HCT116 (cell line): Measurements from ENCODE around the gene GAB2. TPM values are rescaled to one million over a fixed set of nuclear protein-coding genes. Genes with fewer than 3 reads are reported as not detected.

Experiments used
- ATAC-seq: fragments of 200-7000 bp; cut with Tn5 transposase; 2 replicates; pipeline ENCODE4 v1.9.1; 2020; ENCODE audit warnings: mild to moderate bottlenecking, moderate library complexity
- BruUV-seq: library from RNA; stranded (reverse); fragments of 400-500 nt; replicated peaks from 2 replicates; lab custom pipeline; 2021; lab: Mats Ljungman, UMichigan
- CTCF ChIA-PET: fragments of 300-600 bp; sonication (Branson Sonifier 250); formaldehyde crosslinking; loops from one replicate; lab custom pipeline; 2021; ENCODE audit warnings: antibody characterized with exemption; lab: Charles Lee
- POLR2A ChIA-PET: fragments of 300-600, 350-600 bp; sonication (Branson Sonifier 250); formaldehyde crosslinking; loops from one replicate; lab custom pipeline; 2021; ENCODE audit warnings: antibody characterized with exemption; lab: Charles Lee
- RAD21 ChIA-PET, 2 experiments: fragments of 300-600 bp; sonication (Branson Sonifier 250); formaldehyde crosslinking; loops; one replicate each; lab custom pipeline; 2023; ENCODE audit warnings: low total read pairs in 2 of 2; ENCODE audit not compliant: uncharacterized antibody in 2 of 2, unreplicated experiment in 2 of 2, low non-redundant PET in 1 of 2; lab: Charles Lee
- DNase-seq: peaks from one replicate; pipeline ENCODE4 v3.0.0-alpha.2; 2010; ENCODE audit warnings: low read depth, low spot score
- H2AFZ ChIP-seq: fragments of 200-600 bp; shearing (Covaris generic), sonication (generic); 2 replicates; pipeline ENCODE4 v1.6.1; 2017; ENCODE audit warnings: low read depth, mixed run types, mixed read lengths, antibody characterized with exemption, low read length; ENCODE audit not compliant: poor library complexity, severe bottlenecking
- H3K27ac ChIP-seq: 2 replicates; pipeline ENCODE4 v1.5.1; 2012; ENCODE audit warnings: low read depth, low read length
- H3K27me3 ChIP-seq: fragments of 200-600 bp; sonication (generic); 2 replicates; pipeline ENCODE4 v1.6.1; 2016; ENCODE audit warnings: mixed run types, low read length, mixed read lengths; ENCODE audit not compliant: insufficient read depth
- H3K36me3 ChIP-seq, 2 experiments: fragments of 200-500 bp in 1 of 2; fragments of 200-600 bp in 1 of 2; sonication (Bioruptor generic) in 1 of 2; sonication (generic) in 1 of 2; 2 replicates each; pipeline versions ENCODE4 v1.5.1 to v1.6.1; 2014 to 2016; ENCODE audit warnings: low read length in 2 of 2, inconsistent platforms in 1 of 2, mixed read lengths in 1 of 2, mixed run types in 1 of 2; ENCODE audit not compliant: insufficient read depth in 2 of 2, control insufficient read depth in 1 of 2
- H3K4me1 ChIP-seq, 2 experiments: fragments of 200-600 bp in 1 of 2; sonication (generic) in 1 of 2; 2 replicates each; pipeline versions ENCODE4 v1.5.1 to v1.6.1; 2012 to 2017; ENCODE audit warnings: low read length in 2 of 2, inconsistent platforms in 1 of 2, mild to moderate bottlenecking in 1 of 2, mixed read lengths in 1 of 2, mixed run types in 1 of 2, moderate library complexity in 1 of 2; ENCODE audit not compliant: insufficient read depth in 2 of 2, control insufficient read depth in 1 of 2
- H3K4me2 ChIP-seq: fragments of 200-600 bp; sonication (generic); 2 replicates; pipeline ENCODE4 v1.6.1; 2017; ENCODE audit warnings: mixed run types, low read length, mixed read lengths
- H3K4me3 ChIP-seq, 2 experiments: fragments of 200-600 bp in 1 of 2; sonication (generic) in 1 of 2; replicated peaks in 1 of 2; 2 replicates each; pipeline ENCODE4 v1.5.1; 2011 to 2016; ENCODE audit warnings: low read length in 2 of 2, control low read depth in 1 of 2, low read depth in 1 of 2, mild to moderate bottlenecking in 1 of 2, mixed read lengths in 1 of 2, mixed run types in 1 of 2
- H3K79me2 ChIP-seq: fragments of 200-600 bp; sonication (generic); 2 replicates; pipeline ENCODE4 v1.6.1; 2017; ENCODE audit warnings: mild to moderate bottlenecking, mixed run types, low read length, moderate library complexity, mixed read lengths; ENCODE audit not compliant: insufficient read depth
- H3K9ac ChIP-seq: fragments of 200-600 bp; sonication (generic); 2 replicates; pipeline ENCODE4 v1.6.1; 2016; ENCODE audit warnings: low read length, mixed read lengths
- H3K9me2 ChIP-seq: fragments of 200-600 bp; sonication (generic), shearing (Covaris generic); 2 replicates; pipeline ENCODE4 v1.6.1; 2017; ENCODE audit warnings: mixed run types, mild to moderate bottlenecking, moderate library complexity; ENCODE audit not compliant: insufficient read depth
- H3K9me3 ChIP-seq, 2 experiments: fragments of 200-500 bp in 1 of 2; fragments of 200-600 bp in 1 of 2; sonication (Bioruptor generic) in 1 of 2; sonication (generic) in 1 of 2; 2 replicates each; pipeline ENCODE4 v1.6.1; 2014 to 2017; ENCODE audit warnings: low read length in 2 of 2, mixed read lengths in 2 of 2, inconsistent platforms in 1 of 2, low read depth in 1 of 2, mild to moderate bottlenecking in 1 of 2, mixed run types in 1 of 2, moderate library complexity in 1 of 2; ENCODE audit not compliant: control insufficient read depth in 1 of 2, insufficient read depth in 1 of 2
- H4K20me1 ChIP-seq: fragments of 200-600 bp; sonication (generic), shearing (Covaris generic); 2 replicates; pipeline ENCODE4 v1.6.1; 2017; ENCODE audit warnings: mixed run types, mild to moderate bottlenecking, moderate library complexity; ENCODE audit not compliant: insufficient read depth
- CBX3 ChIP-seq: IDR thresholded peaks from 2 replicates; pipeline ENCODE4 v1.6.1; 2012; ENCODE audit warnings: low read depth
- ELF1 ChIP-seq: IDR thresholded peaks from 2 replicates; pipeline ENCODE4 v1.6.1; 2012; ENCODE audit warnings: low read depth, borderline replicate concordance
- EZH2 ChIP-seq: fragments of 200-600 bp; sonication (generic); IDR thresholded peaks from 2 replicates; pipeline ENCODE4 v1.6.1; 2017; ENCODE audit warnings: antibody characterized with exemption, mixed run types
- FOSL1 ChIP-seq: IDR thresholded peaks from 2 replicates; pipeline ENCODE4 v1.6.1; 2012; ENCODE audit warnings: low read depth
- JUND ChIP-seq: IDR thresholded peaks from 2 replicates; pipeline ENCODE4 v1.6.1; 2012
- POLR2A ChIP-seq: IDR thresholded peaks from 2 replicates; pipeline ENCODE4 v1.7.0; 2011; ENCODE audit warnings: borderline replicate concordance; ENCODE audit not compliant: insufficient read depth, insufficient read length; ENCODE audit errors: extremely low read depth
- SP1 ChIP-seq: IDR thresholded peaks from 2 replicates; pipeline ENCODE4 v1.6.1; 2012; ENCODE audit warnings: low read depth
- SRF ChIP-seq: IDR thresholded peaks from 2 replicates; pipeline ENCODE4 v1.6.1; 2012; ENCODE audit warnings: low read depth
- ZFX ChIP-seq: fragments of 450-650 bp; IDR thresholded peaks from 2 replicates; pipeline ENCODE4 v1.6.1; 2017
- intact Hi-C: fragments of 100-400 bp; cut with micrococcal nuclease; formaldehyde crosslinking; loops from 2 replicates; pipeline ENCODE4 v1.10.0; 2022
- total RNA-seq: library from RNA; stranded (reverse); gene quantifications from one replicate; pipeline ENCODE4 v1.2.1, GENCODE V29; 2021; ENCODE audit not compliant: unreplicated experiment
- TF ChIP-seq, protein P1 (sequence below): IDR thresholded peaks from 2 replicates; pipeline ENCODE4 v1.6.1; 2012

Gene GAB2
- total RNA-seq, 1 experiment from 2014 or later: 1.9 TPM

DNA sequence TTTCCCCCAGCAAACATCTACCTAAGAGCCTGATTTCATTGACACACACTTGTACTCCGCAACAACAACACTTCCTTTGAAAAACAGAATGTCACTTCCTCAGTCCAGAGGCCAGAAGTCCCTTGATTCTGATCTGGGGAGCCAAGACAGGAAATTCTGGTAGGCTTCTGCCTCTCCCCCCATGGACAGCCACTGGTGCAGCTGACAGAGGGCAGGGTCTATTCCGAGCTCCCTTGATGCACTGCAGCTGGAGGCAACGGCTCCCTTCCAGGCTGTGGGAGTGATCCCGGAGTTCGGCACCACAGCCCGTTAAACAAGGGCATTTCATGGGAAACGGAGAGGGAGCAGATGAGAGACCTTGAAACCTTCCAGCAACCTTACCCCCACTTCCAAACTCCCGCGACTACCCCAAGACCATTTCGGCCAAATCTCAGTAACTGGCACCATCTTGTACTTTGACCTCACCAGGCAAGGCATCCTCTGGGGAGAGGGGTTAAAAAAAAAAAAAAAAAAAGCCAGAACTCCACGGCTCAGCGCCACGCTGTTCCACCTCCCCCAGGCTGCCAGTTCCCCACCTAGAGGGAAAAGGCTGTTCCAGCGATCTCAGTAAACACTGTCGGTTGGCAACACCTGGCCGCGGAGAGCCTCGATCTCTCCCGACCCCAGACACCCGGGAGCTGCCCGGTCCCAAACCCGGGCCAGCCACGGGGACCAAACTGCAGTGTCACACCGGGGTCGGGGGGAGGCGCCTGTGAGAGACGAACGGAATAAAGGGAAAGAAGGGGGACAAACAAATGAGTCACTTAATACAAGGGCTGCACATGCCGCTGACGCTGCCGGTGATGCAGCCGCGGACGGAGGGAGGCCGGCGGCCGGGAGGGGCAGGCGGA lies 1.1 kb downstream of the GAB2 start (continued):
- TF ChIP-seq EZH2 (no peak), SP1 (no peak), ZFX (no peak), CBX3 (no peak), SRF (no peak)
- TF ChIP-seq, protein P1, sequence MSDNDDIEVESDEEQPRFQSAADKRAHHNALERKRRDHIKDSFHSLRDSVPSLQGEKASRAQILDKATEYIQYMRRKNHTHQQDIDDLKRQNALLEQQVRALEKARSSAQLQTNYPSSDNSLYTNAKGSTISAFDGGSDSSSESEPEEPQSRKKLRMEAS: peak; percentile 64
- TF ChIP-seq, all 23 proteins: peak for 4

DNA sequence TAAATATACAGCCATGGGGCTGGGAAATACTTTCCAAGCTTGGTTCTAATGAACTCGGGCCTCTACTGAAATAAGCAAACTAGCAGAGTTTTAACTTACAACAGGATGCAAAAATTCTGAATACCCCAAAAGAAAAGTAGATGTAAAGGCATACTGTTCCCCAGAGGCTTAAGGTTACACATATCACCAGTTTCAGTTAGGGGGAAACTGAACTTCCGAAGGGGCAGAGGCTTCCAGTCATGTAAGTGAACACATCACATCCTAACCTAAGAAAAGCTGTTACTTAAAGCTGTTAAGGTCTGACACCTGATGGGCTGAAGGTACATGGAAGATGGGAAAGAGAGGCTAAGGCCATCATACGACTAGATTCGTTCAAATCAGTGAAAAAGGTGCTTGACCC lies 2.3 kb downstream of the GAB2 start:
- H3K4me2 ChIP-seq: no peak overlapping the region
- no TSS peak for BruUV-seq
- no peak for DNase-seq

More for the DNA sequence above, 2.3 kb downstream of the GAB2 start:
- no peaks in the 10 kb centered on the region for H3K27me3 ChIP-seq
- no peaks in the 10 kb centered on the region for H3K79me2 ChIP-seq
- H3K9ac ChIP-seq: no peak overlapping the region
- peaks cover 5 to 19% of the 10 kb centered on the region in 2 experiments; a peak in 3 of 4 replicates for H3K4me1 ChIP-seq
- ChIA-PET CTCF (interaction anchor here (1.2 to 3.3 kb wide), 3 partner anchors 15 to 187 kb away, joined by 3 to 17 read pairs (median 4); no protein-coding TSS in a partner anchor), RAD21 (no interaction called here), POLR2A (no interaction called here)
- no peak overlapping the region for H2AFZ ChIP-seq
- H4K20me1 ChIP-seq: no peaks in the 10 kb centered on the region
- intact Hi-C loops: no loop called here
- no peak for ATAC-seq
- no peaks in the 10 kb centered on the region; a peak in 1 of 4 replicates for H3K9me3 ChIP-seq
- no peaks in the 10 kb centered on the region for H3K9me2 ChIP-seq
- no peaks in the 10 kb centered on the region for H3K36me3 ChIP-seq
- no peak overlapping the region for H3K27ac ChIP-seq
- no peak overlapping the region for H3K4me3 ChIP-seq
- TF ChIP-seq FOSL1 (no peak), ELF1 (no peak), SRF (no peak), JUND (no peak), CBX3 (no peak), POLR2A (no peak)
